ENCODE results near the gene PJA2.
"Not testable (repeated sequence)": the region's sequence is repeated elsewhere in the genome, so short reads cannot be mapped to it uniquely, and the experiment has no call there.

The PJA2 gene

GRCh38 chr5:109450129-109450877, 40.5 kb upstream of the PJA2 start:
- H3K27ac ChIP-seq: no peak overlapping the region
- TF ChIP-seq ZFX (IDR thresholded peaks at IDR 0.05; ENCODE audit: borderline replicate concordance): no peak
- TF ChIP-seq, protein P1, sequence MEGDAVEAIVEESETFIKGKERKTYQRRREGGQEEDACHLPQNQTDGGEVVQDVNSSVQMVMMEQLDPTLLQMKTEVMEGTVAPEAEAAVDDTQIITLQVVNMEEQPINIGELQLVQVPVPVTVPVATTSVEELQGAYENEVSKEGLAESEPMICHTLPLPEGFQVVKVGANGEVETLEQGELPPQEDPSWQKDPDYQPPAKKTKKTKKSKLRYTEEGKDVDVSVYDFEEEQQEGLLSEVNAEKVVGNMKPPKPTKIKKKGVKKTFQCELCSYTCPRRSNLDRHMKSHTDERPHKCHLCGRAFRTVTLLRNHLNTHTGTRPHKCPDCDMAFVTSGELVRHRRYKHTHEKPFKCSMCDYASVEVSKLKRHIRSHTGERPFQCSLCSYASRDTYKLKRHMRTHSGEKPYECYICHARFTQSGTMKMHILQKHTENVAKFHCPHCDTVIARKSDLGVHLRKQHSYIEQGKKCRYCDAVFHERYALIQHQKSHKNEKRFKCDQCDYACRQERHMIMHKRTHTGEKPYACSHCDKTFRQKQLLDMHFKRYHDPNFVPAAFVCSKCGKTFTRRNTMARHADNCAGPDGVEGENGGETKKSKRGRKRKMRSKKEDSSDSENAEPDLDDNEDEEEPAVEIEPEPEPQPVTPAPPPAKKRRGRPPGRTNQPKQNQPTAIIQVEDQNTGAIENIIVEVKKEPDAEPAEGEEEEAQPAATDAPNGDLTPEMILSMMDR (IDR thresholded peaks at IDR 0.05): no peak

- H3K27ac ChIP-seq: no peak overlapping the region
- no peak for TF ChIP-seq ZFX (IDR thresholded peaks at IDR 0.05; ENCODE audit: borderline replicate concordance)
- TF ChIP-seq, protein P1 (IDR thresholded peaks at IDR 0.05): no peak
Measured at GRCh38 chr5:109448838-109449237, 39.1 kb upstream of the PJA2 start.

DNA sequence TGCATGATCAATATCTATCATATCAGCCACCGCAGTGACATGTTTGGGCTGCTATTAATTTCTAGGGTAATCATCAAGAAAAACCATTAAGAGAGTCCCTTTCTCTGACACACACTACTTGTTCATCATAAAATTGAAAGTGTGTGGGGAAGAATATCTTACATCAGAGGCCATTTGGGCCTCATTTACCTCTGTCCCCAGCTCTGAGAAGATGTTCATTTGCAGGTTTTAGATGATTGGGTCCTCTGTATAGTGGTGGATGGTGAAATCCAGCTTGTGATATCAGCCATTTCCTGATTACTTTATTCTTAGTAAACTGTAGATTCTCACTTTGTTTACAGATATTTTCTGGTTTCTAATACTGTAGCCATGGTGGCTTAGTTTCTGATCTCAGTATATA, 29.8 kb upstream of the PJA2 start:
- TF ChIP-seq ZFX (IDR thresholded peaks at IDR 0.05; ENCODE audit: borderline replicate concordance): no peak
- TF ChIP-seq, protein P1 (IDR thresholded peaks at IDR 0.05): no peak
- no peak overlapping the region for H3K27ac ChIP-seq

- no peak for TF ChIP-seq ZFX (IDR thresholded peaks at IDR 0.05; ENCODE audit: borderline replicate concordance)
- TF ChIP-seq, protein P1 (IDR thresholded peaks at IDR 0.05): no peak
- H3K27ac ChIP-seq: no peak overlapping the region
Measured at GRCh38 chr5:109426075-109426474, 16.3 kb upstream of the PJA2 start.

DNA sequence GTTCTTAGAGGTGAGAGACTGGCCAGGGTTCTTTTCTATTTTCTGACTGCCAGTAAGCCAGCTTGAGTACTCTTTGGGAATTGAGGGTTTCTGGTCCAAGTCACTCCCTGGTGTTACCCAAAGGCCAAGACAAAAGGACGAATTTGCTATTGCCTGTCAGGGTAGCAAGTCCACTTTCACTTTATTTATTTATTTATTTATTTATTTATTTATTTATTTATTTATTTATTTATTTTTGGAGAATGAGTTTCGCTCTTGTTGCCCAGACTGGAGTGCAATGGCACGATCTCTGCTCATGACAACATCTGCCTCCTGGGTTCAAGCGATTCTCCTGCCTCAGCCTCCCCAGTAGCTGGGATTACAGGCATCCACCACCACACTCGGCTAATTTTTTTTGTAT, 15.7 kb upstream of the PJA2 start:
- H3K27ac ChIP-seq: not testable (repeated sequence)

DNA sequence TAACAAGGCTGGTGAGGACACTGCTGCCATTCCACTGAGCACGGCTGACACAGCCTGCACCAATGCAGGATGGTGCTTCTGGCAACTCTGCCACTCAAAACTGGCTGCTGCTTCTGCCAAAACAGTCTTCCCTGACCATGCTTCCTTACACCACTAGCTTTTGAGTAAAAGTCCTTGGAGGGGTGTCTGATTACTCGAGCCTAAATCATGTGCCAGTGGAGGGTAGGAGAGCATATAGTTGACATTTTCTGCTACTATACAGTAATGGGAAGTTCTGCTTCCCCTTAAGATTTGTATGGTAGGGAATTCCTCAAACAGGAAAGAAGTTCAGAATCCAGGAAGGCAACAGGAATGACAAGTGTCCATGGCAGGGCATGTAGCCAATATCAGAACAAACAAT, 12.2 kb upstream of the PJA2 start:
- no peak overlapping the region for H3K27ac ChIP-seq
- TF ChIP-seq ZFX (IDR thresholded peaks at IDR 0.05; ENCODE audit: borderline replicate concordance): no peak
- TF ChIP-seq, protein P1 (IDR thresholded peaks at IDR 0.05): no peak

DNA sequence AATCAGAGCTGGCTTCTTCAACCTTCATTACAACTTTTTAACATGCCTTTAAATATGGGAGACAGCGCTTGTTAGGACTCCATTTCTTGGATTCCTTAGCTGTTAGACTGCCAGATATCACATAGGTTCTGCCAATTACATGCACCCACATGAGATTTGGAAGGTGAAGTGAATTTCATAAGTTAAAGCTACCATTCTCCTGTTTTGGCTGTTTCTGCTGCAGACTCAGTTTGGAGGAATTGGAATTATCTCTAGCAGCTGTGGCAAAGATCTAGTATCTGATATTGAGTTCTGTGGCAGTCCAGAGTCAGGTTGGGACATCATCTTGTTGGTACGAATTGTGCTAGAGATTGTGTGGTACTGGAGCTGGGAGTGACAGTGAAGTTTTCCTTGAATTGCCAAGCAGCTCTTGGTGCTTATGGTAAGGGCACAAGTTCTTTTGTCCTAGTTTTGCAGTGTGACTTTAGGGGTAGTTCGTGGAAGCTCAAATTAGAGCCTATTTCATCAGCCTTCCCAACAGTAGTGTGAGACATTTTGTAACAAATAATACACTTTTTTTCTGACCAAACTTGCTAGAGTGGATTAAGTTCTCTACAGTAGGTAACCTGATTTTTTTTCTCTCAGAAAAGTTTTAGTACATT, 9.1 kb upstream of the PJA2 start:
- H3K27ac ChIP-seq: no peak overlapping the region
- no peak for TF ChIP-seq ZFX (IDR thresholded peaks at IDR 0.05; ENCODE audit: borderline replicate concordance)
- TF ChIP-seq, protein P1 (IDR thresholded peaks at IDR 0.05): no peak
